Measurements from ENCODE around the gene NXPE2.
"Not testable (repeated sequence)": the region's sequence is repeated elsewhere in the genome, so short reads cannot be mapped to it uniquely, and the experiment has no call there.

The NXPE2 gene

DNA sequence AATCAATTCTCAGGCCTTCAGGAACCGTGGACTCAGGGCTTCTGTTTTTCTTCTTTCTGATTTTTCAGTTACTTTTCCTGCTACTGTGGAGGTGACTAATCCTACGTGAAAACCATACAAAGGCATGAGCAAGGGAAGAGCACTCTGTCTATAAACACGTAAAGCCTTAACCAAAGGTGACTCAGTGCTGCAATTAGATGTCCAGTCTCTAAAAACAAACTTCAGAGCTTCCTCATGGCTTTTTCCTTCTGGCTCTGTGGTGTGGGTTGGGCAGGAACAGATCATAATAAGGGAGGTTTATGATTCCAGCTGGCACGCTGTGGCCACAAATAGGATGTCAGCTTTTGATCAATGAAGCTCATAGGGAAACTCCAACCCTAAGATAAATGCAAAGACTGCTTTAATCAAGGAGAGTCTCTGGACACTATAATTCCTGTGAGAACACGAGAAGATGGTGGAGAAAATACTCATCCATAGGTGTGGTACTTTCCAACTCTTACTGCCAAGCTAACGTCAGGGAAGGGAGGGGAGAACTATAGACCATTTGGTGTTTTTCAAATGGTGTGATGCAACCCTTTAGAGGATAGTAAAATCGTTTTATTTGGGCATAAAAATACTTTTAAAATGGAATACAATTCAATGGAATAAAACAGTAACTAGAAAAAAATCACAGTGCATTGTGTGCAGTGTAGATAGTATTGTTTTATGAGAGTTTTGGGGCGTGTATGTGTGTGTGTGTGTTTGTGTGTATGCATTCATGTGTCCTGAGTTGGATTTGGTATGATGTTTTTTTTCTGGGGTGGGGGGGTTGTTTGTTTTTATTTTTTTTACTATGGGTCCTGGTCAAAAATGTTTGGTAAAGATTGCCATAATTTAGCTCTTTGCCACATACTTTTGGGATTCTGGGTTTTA is at the start of gene NXPE2:
Gene NXPE2, plus strand, starts transcription at position 403 of the 912 bp plus-strand sequence. Its CDS starts 49 bp downstream, at position 452.
- DNase-seq (ENCODE audit: insufficient read length, low spot score) (no peak), FAIRE-seq (no peak)
- TF ChIP-seq, protein P1, sequence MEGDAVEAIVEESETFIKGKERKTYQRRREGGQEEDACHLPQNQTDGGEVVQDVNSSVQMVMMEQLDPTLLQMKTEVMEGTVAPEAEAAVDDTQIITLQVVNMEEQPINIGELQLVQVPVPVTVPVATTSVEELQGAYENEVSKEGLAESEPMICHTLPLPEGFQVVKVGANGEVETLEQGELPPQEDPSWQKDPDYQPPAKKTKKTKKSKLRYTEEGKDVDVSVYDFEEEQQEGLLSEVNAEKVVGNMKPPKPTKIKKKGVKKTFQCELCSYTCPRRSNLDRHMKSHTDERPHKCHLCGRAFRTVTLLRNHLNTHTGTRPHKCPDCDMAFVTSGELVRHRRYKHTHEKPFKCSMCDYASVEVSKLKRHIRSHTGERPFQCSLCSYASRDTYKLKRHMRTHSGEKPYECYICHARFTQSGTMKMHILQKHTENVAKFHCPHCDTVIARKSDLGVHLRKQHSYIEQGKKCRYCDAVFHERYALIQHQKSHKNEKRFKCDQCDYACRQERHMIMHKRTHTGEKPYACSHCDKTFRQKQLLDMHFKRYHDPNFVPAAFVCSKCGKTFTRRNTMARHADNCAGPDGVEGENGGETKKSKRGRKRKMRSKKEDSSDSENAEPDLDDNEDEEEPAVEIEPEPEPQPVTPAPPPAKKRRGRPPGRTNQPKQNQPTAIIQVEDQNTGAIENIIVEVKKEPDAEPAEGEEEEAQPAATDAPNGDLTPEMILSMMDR (IDR thresholded peaks at IDR 0.05; ENCODE audit: insufficient read depth, missing control alignments): no peak

DNA sequence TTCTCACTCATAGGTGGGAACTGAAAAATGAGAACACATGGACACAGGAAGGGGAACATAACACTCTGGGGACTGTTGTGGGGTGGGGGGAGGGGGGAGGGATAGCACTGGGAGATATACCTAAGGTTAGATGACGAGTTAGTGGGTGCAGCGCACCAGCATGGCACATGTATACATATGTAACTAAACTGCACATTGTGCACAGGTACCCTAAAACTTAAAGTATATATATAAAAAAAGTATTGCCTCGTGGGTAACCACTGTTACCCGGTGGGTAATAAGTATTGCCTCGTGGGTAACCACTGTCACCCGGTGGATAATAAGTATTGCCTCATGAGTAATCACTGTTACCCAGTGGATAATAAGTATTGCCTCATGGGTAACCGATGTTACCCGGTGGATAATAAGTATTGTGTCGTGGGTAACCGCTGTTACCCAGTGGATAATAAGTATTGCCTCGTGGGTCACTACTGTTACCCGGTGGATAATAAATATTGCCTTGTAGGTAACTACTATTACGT is 46.8 kb upstream of the NXPE2 start:
- not testable (repeated sequence) for FAIRE-seq; DNase-seq (ENCODE audit: insufficient read length, low spot score)

DNA sequence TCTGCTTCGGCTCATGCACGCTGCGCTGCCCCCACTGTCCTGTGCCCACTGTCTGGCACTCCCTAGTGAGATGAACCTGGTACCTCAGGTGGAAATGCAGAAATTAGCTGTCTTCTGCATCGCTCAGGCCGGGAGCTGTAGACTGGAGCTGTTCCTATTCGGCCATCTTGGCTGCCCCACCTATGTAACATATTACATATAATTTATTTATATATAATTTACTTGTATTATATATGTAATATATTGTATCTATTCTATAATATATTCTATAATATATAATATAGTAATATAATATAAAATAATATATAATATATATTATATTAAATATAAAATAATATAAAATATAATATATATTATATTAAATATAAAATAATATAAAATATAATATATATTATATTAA is 38.9 kb upstream of the NXPE2 start:
- not testable (repeated sequence) for FAIRE-seq

DNA sequence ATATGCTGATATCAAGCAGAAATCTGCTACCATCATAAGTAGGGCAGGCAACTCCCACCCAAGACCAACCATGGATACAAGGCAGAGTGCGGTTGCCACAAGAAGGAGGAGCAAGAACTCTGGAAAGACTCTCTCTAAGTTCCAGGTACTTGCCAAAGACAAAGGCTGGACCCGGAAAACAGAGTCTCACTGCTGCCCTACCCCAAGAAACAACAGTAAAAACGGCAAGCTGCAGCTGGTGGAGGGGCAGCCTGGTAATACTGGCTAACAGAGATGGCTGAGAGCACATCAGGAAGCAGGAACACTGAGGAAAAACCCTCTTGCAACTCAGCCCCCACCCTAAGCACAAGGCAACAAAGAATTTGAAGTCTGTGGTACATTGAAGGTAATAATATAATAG is 27.7 kb upstream of the NXPE2 start:
- TF ChIP-seq, protein P1 (IDR thresholded peaks at IDR 0.05; ENCODE audit: insufficient read depth, missing control alignments): no peak
- no peak for DNase-seq (ENCODE audit: insufficient read length, low spot score)
- FAIRE-seq: no peak

More for the DNA sequence above, 38.9 kb upstream of the NXPE2 start:
- DNase-seq (ENCODE audit: insufficient read length, low spot score): not testable (repeated sequence)

DNA sequence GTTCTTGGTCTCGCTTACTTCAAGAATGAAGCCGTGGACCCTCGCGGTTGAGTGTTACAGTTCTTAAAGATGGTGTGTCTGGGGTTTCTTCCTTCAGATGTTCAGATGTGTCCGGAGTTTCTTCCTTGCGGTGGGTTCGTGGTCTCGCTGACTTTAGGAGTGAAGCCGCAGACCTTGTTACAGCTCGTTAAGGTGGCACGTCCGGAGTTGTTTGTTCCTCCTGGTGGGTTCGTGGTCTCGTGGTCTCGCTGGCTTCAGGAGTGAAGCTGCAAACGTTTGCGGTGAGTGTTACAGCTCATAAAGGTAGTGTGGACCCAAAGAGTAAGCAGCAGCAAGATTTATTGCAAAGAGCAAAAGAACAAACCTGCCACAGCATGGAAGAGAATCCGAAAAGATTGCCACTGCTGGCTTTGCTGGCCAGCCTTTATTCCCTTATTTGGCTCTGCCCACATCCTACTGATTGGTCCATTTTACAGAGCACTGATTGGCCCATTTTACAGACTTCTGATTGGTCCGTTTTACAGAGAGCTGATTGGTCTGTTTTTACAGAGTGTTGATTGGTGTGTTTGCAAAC is 27.1 kb upstream of the NXPE2 start:
- DNase-seq (ENCODE audit: insufficient read length, low spot score): no peak
- TF ChIP-seq, protein P1 (IDR thresholded peaks at IDR 0.05; ENCODE audit: insufficient read depth, missing control alignments): no peak
- no peak for FAIRE-seq

DNA sequence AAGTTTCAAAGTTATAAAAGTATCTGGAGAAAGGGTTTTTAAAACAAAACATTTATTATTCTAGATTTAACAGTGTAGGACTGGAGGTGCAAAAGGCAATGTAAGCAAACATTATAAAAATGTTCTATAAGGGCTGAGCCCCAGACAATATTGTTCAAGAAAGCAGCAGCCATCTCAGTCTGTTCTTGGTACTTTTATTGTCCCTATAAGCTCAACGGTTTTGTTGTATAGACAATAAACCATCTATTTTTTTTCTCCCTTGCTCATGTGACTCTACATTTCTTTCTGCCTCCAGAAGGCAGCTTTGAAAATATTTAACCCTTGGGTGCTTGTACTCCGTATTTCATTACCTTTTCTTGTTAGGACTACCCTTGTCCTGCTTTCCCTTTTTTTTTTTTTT is 25.2 kb upstream of the NXPE2 start:
- DNase-seq (ENCODE audit: insufficient read length, low spot score): no peak
- TF ChIP-seq, protein P1 (IDR thresholded peaks at IDR 0.05; ENCODE audit: insufficient read depth, missing control alignments): no peak
- FAIRE-seq: no peak

DNA sequence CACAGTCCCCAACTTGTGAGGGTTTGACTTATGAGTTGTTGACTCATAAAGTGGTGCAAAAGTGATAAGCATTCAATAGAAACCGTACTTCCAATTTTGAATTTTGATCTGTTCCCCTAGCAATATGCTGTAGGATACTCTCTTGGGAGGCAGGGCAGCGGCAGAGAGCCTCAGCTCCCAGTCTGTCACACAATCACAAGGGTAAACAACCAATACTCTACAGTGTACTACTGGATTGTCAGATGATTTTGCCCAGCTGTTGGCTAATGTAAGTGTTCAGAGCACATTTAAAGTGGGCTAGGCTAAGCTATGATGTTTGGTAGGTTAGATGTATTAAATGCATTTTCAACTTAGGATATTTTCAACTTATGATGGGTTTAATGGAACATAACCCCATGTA is 13.7 kb upstream of the NXPE2 start:
- FAIRE-seq (no peak), DNase-seq (ENCODE audit: insufficient read length, low spot score) (no peak)
- TF ChIP-seq, protein P1 (IDR thresholded peaks at IDR 0.05; ENCODE audit: insufficient read depth, missing control alignments): no peak

DNA sequence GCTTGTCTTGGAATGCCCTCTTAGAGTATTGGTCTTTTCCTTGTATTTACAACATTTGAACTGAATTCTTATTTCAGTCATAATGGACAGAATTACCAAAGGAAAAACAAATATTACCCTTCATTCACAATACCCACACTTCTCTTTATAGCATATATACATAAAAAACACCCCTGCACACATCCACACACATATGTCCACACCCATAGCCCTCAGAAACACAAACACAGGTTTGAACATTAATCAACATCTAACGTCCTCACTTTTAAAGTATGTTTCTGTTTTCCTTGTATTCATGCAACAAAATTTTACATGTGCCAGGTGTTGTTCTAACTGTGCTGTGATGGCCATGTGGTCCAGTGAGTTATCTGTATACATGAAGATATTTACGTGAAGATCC is 11.6 kb upstream of the NXPE2 start:
- DNase-seq (ENCODE audit: insufficient read length, low spot score) (no peak), FAIRE-seq (no peak)
- TF ChIP-seq, protein P1 (IDR thresholded peaks at IDR 0.05; ENCODE audit: insufficient read depth, missing control alignments): no peak

Data from D721Med (cell line).